Loucy (cell line): ENCODE data around the gene ANKRD65.
"Not testable (repeated sequence)": the region's sequence is repeated elsewhere in the genome, so short reads cannot be mapped to it uniquely, and the experiment has no call there.

Experiments
- EZH2phosphoT487 ChIP-seq: fragments of 200-600 bp; IDR thresholded peaks from 2 replicates; pipeline ENCODE4 v1.6.1; 2018; ENCODE audit warnings: antibody characterized with exemption, mild to moderate bottlenecking, moderate library complexity, borderline replicate concordance
- TF ChIP-seq, protein P1 (sequence below): fragments of 200-600 bp; sonication (generic); conservative IDR thresholded peaks from 2 replicates; pipeline ENCODE4 v1.5.1; 2014; ENCODE audit warnings: mild to moderate bottlenecking, antibody characterized with exemption, low read length

DNA sequence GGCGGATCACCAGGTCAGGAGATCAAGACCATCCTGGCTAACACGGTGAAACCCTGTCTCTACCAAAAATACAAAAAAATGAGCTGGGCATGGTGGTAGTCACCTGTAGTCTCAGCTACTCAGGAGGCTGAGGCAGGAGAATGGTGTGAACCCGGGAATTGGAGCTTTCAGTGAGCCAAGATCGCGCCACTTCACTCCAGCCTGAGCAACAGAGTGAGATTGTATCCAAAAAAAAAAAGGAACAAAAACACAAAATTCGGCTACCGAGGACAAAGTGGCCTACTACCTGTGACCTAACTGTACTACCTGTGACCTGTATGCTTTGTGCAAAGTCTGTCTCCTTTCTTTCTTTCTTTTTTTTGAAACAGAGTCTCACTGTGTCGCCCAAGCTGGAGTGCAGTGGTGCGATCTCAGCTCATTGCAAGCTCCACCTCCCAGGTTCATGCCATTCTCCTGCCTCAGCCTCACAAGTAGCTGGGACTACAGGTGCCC is 18.1 kb downstream of the ANKRD65 start:
- TF ChIP-seq, protein P1, sequence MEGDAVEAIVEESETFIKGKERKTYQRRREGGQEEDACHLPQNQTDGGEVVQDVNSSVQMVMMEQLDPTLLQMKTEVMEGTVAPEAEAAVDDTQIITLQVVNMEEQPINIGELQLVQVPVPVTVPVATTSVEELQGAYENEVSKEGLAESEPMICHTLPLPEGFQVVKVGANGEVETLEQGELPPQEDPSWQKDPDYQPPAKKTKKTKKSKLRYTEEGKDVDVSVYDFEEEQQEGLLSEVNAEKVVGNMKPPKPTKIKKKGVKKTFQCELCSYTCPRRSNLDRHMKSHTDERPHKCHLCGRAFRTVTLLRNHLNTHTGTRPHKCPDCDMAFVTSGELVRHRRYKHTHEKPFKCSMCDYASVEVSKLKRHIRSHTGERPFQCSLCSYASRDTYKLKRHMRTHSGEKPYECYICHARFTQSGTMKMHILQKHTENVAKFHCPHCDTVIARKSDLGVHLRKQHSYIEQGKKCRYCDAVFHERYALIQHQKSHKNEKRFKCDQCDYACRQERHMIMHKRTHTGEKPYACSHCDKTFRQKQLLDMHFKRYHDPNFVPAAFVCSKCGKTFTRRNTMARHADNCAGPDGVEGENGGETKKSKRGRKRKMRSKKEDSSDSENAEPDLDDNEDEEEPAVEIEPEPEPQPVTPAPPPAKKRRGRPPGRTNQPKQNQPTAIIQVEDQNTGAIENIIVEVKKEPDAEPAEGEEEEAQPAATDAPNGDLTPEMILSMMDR, result not testable (repeated sequence)
- not testable (repeated sequence) for TF ChIP-seq EZH2phosphoT487
